Measurements from ENCODE around the gene INS.
A peak's percentile ranks its signal among the peaks of the same experiment; 100 is the strongest.
"Not testable (repeated sequence)": the region's sequence is repeated elsewhere in the genome, so short reads cannot be mapped to it uniquely, and the experiment has no call there.

The INS gene

GRCh38 chr11:2198621-2199365, 37.8 kb upstream of the INS start:
- DNase-seq (ENCODE audit: low read depth, low spot score): no peak

- DNase-seq (ENCODE audit: low read depth, low spot score): no peak
Measured at GRCh38 chr11:2197771-2198520, 36.9 kb upstream of the INS start.

DNA sequence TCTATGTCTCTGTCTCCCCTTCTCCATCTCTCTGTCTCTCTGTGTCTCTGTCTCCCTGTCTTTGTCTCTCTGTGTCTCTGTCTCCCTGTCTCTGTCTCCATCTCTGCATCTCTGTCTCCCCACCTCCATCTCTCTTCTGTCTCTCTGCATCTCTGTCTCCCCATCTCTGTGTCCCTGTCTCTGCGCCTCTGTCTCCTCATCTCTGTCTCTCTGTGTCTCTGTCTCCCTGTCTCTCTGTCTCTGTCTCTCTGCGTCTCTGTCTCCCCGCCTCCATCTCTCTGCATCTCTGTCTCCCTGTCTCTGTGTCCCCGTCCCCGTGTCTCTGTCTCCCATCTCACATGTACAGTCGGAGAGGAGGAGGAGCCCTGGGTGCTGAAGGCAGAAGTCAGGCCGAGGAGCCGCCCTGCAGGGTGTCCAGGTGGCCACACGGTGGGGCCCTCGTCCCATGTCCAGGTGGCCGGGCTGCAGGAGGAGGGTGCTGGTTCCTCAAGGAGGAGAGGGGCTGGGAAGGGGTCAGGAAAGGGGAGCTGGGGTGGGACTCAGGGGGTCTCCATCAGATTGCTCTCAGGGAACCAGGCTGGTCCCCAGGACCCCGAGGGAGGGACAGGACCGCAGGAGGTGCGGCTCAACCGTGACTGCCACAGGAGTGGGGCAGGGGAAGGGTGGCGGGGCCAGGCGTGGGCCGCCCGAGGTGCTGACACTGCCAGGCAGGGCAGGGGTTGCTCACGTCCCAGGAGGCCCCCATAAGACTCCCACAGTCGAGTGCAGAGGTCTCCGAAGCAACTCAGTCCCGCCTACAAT, 36.2 kb upstream of the INS start:
- DNase-seq (ENCODE audit: low read depth, low spot score): peak; percentile 89

DNA sequence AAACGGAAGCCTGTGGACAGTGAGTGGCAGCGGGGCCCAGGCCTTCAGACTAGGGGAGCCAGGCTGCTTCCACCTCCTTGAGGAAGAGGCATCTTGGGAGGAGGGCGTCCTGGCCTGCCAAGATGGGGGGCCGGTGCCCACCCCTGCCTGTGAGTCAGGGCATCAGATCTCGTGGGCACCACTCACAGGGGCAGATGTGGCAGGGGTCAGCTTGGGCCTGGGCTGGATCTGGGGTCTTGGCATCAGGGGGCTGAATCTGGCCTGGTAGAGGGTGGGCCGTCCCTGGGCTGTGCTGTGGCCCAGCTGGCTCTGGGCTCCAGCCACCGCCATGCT, 34.7 kb upstream of the INS start:
- DNase-seq (ENCODE audit: low read depth, low spot score): no peak

GRCh38 chr11:2194877-2195755, 34.1 kb upstream of the INS start:
- peak; percentile 81 for DNase-seq (ENCODE audit: low read depth, low spot score)

- not testable (repeated sequence) for DNase-seq (ENCODE audit: low read depth, low spot score)
Measured at GRCh38 chr11:2193888-2194595, 33.0 kb upstream of the INS start.

DNA sequence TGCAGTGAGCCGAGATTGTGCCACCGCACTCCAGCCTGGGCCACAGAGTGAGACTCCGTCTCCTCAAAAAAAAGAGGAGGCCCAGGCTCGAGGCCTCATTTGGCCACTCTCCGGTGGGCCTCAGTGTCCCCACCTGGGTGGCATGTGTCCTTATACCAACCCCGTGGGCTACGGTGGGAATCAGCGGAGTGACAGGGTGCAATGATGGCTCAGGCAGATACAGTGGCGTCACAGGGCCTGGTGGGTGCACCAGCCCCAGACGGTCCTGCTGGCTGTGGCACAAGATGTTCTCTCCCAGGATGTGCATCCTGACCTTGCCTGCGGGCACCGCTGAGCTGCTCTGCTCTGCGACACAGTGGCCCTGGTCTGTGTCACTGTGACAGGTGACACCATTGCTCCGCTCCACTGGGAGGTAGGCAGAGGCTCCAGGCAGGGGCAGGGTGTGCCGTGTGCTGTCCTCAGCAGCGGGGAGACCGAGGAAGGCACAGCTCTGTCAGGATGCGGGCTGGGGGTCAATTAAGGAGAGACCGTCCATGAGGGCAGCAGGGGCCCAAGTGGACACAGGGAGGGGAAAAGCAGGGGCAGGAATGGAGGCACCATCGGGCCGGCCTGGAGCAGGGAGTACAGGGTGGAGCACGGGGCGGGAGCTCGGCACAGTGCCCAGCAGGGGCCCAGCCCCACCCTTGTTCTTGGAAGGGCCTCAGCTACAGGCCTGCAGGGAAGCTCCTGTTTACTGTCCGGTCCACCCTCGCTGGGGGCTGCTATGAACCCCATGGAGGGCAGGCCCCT, 32.3 kb upstream of the INS start:
- no peak for DNase-seq (ENCODE audit: low read depth, low spot score)

GRCh38 chr11:2192435-2192834, 31.4 kb upstream of the INS start:
- DNase-seq (ENCODE audit: low read depth, low spot score): no peak

- no peak for DNase-seq (ENCODE audit: low read depth, low spot score)
Measured at GRCh38 chr11:2191883-2192282, 30.9 kb upstream of the INS start.

GRCh38 chr11:2190657-2191471, 29.9 kb upstream of the INS start:
- DNase-seq (ENCODE audit: low read depth, low spot score): no peak

DNA sequence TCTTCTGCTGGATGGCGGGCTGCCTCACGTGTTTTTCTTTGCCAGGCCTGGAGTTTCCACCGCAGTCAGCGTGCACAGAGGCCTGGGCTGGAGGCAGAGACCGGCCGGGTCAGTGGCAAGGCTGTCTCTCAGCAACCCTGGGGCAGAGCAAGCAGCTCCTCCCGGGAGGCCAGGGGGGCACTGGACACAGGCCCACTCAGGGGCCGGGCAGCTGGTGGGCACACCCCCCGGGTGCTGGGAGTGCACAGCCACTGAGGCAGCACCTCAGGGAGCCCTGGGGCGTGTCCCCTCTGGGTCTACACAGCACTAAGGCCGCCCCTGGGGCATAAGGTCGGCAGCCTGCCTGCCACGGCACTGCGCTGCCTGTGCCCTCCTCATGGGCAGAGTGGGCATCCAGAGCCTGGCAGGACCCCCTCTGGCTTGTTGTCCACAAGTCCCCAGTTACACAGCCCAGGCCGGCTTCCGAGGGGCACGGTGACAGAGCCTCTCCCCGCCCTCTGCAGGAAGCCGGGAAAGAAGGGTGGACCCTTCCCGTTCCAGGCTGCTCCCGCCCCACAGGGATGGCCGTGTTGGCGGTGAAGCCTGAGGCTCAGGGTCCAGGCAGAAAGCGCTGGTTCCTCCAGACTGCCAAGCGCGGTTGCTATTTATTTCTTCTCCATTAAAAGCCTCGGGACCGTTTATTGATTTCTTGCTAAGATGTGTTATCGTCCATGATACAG, 29.1 kb upstream of the INS start:
- no peak for DNase-seq (ENCODE audit: low read depth, low spot score)

GRCh38 chr11:2188745-2189144, 27.7 kb upstream of the INS start:
- no peak for DNase-seq (ENCODE audit: low read depth, low spot score)

DNA sequence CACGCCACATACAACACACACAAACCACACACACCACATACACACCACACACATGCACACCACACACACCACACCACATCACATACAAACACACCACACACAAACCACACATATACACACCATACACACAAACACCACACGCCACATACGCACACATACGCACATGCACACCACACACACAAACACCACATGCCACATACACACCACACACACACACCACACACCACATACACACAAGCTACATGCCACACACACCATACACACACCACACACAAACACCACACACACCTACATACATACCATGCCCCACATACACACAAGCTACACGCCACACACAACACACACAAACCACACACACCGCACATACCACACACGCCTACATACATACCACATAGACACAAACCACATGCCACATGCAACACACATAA, 26.3 kb upstream of the INS start:
- DNase-seq (ENCODE audit: low read depth, low spot score): no peak

DNA sequence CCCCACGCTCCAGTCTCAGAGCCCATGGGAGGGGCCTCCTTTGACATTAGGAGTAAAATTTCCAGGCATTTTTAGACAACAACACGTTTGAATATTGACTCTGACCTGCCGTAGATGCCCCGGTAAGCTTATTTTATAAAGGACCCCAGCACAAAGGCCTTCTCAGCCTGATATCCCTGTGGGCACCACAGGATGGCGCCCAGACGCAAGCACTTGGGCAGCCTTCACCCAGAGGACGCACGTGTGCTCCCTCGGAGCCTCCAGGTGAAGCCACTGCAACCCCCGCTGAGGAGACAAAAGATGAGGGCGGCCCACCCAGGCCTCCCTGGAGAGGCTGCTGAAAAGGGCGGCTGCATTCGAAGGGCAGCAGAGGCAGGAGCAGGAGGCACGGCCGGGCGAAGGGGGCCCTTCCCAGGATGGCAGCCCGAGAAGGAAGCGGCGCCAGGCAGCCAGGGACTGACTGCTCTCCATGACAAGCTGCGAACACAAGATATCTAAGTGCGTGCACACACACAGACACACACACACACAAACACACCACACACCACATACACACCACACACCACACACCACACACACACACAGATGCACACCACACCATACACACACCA, 25.8 kb upstream of the INS start:
- peak; percentile 66 for DNase-seq (ENCODE audit: low read depth, low spot score)

- no peak for DNase-seq (ENCODE audit: low read depth, low spot score)
Measured at GRCh38 chr11:2185324-2186085, 24.5 kb upstream of the INS start.

DNA sequence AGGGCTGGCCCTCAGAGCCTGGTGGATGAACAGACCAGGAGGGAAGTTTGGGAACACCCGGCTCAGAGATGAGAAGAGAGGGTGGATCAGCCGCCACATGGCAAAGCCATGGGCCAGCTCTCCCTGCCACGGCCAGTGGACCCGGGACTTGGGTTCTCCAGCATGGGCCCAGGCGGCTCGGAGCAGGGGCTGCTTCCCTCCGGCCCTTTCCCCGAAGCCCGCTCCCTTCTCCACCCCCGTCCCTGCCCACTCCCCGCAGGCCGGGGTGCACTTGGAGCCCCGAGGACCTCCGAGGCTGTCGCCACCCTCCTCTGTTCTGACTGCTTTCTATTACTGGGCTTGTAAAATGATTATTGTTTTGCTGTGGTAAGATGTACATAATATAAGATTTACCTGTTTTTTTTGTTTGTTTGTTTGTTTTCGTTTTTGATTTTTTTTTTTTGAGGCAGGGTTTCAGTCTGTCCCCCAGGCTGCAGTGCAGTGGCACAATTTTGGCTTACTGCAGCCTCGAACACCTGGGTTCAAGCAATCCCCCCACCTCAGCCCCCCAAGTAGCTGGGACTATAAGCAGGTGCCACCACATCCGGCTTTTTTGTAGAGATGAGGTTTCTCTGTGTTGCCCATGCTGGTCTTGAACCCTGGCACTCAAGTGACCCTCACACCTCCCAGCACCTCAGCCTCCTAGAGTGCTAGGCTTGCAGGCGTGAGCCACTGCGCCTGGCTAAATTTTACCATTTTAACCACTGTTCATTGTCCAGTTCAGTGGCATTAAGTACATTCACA, 21.9 kb upstream of the INS start:
- no peak for DNase-seq (ENCODE audit: low read depth, low spot score)

DNA sequence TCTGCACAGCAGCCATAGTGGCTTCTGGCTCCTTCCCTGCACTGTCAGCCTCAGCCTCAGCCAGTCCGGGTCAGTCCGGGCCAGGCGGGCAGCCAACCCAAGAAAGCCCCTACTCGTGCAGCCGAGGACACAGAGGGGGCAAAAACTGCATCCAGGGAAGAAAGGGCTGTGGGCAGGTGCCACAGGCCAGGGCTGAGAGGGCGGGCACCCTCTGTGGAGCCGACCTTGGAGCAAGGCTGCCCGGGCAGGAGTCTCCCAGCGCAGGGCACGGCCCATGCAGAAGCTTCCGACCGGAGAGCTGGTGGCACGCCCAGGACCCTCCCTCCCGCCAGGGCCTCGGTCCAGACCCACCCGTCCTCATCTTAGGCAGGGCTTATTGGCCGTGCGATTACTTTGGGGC, 21.1 kb upstream of the INS start:
- DNase-seq (ENCODE audit: low read depth, low spot score): no peak

Data from ELF-1 (cell line).